ENCODE measurements around the gene ATP10A. TPM values are rescaled to one million over a fixed set of nuclear protein-coding genes. Genes with fewer than 3 reads are reported as not detected.

The ATP10A gene
- total RNA-seq, 1 donor from 2014 or later, result 6.8 TPM

DNA sequence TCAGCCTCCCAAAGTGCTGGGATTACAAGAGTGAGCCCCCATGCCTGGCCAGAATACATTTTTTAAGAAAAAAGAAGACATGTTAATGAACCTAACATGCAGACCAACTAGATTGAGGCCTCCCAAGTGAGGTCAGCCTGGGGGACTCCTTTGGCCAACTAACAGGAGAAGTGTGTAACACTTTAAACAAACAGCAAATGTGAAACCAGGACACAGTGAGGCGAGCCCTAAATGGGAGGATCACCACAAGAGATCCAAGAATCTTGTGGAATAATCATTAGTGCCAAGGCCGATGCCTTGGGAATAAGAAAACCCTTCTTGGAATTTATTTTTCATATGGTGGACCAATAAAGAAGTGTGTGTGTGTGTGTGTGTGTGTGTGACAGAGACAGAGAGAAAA, 73.9 kb downstream of the ATP10A start:
- H3K4me3 Mint-ChIP-seq, result no peak overlapping the region
- H3K4me1 Mint-ChIP-seq, result peaks cover 39% of the 10 kb centered on the region
- TF ChIP-seq, protein P1, sequence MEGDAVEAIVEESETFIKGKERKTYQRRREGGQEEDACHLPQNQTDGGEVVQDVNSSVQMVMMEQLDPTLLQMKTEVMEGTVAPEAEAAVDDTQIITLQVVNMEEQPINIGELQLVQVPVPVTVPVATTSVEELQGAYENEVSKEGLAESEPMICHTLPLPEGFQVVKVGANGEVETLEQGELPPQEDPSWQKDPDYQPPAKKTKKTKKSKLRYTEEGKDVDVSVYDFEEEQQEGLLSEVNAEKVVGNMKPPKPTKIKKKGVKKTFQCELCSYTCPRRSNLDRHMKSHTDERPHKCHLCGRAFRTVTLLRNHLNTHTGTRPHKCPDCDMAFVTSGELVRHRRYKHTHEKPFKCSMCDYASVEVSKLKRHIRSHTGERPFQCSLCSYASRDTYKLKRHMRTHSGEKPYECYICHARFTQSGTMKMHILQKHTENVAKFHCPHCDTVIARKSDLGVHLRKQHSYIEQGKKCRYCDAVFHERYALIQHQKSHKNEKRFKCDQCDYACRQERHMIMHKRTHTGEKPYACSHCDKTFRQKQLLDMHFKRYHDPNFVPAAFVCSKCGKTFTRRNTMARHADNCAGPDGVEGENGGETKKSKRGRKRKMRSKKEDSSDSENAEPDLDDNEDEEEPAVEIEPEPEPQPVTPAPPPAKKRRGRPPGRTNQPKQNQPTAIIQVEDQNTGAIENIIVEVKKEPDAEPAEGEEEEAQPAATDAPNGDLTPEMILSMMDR (conservative IDR thresholded peaks at IDR 0.05), result no peak
- no peaks in the 10 kb centered on the region for H3K27me3 Mint-ChIP-seq (ENCODE audit: low read depth)
- H3K27ac Mint-ChIP-seq (ENCODE audit: unreplicated experiment), result no peak overlapping the region
- no peak for DNase-seq (ENCODE audit: low read depth, low spot score)
- H3K9me3 Mint-ChIP-seq, result no peaks in the 10 kb centered on the region
- no peaks in the 10 kb centered on the region for H3K36me3 Mint-ChIP-seq (ENCODE audit: low read depth)

DNA sequence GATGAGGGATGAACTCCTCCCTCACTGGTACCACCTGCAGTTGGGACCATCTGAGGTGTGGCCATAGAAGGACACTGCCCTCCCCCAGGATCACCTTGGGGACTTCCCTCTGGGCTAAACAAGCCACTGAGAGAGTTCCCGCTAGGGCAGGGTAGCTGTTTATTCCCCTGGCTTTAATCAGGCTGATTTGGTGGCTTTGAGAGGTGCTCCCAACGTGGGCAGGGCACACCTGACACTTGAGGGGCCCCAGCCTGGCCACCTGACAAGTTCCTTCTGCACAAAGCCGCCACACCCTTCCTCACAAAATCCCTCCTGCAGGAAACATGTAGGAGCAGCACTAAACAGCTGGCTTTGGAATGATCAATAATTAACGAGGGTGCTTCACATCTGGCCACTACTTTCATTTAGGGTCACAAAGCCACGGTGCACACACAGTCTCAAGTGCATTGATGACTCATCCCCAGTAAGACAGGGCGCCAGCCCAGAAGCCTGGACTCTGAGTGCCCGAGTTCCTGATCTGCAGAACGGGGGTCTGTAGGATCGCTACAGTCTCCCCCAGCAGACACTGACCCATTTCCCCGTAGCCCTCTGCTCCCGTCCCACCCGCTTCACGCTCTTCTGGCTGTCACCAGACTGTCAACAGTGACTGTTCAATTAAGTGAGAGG, 75.1 kb downstream of the ATP10A start:
- TF ChIP-seq, protein P1 (conservative IDR thresholded peaks at IDR 0.05), result no peak

DNA sequence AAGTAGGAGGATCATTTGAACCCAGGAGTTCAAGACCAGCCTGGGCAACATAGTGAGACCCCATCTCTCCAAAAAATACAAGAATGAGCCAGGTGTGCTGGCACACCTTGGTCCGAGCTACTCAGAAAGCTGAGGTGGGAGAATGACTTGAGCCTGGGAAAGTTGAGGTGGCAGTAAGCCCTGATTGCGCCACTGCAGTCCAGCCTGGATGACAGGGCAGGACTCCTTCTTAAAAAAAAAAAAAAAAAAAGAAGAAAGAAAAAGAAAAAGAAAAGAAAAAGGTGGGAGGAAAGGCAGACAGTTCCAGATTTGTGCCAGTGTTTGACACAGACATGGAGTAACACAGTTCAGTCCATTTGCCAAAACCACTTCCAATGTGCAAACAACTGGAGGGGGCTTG, 75.7 kb downstream of the ATP10A start:
- Mint-ChIP-seq H3K4me3 (no peak overlapping the region), H3K27ac (ENCODE audit: unreplicated experiment) (no peak overlapping the region), H3K4me1 (peaks cover 42% of the 10 kb centered on the region), H3K36me3 (ENCODE audit: low read depth) (no peaks in the 10 kb centered on the region), H3K9me3 (no peaks in the 10 kb centered on the region), H3K27me3 (ENCODE audit: low read depth) (no peaks in the 10 kb centered on the region)
- no peak for DNase-seq (ENCODE audit: low read depth, low spot score)
- TF ChIP-seq, protein P1 (conservative IDR thresholded peaks at IDR 0.05), result no peak

More for the DNA sequence above, 75.1 kb downstream of the ATP10A start:
- Mint-ChIP-seq H3K4me3 (no peak overlapping the region), H3K9me3 (no peaks in the 10 kb centered on the region), H3K27me3 (ENCODE audit: low read depth) (no peaks in the 10 kb centered on the region), H3K36me3 (ENCODE audit: low read depth) (no peaks in the 10 kb centered on the region), H3K4me1 (peaks cover 42% of the 10 kb centered on the region), H3K27ac (ENCODE audit: unreplicated experiment) (no peak overlapping the region)
- no peak for DNase-seq (ENCODE audit: low read depth, low spot score)

DNA sequence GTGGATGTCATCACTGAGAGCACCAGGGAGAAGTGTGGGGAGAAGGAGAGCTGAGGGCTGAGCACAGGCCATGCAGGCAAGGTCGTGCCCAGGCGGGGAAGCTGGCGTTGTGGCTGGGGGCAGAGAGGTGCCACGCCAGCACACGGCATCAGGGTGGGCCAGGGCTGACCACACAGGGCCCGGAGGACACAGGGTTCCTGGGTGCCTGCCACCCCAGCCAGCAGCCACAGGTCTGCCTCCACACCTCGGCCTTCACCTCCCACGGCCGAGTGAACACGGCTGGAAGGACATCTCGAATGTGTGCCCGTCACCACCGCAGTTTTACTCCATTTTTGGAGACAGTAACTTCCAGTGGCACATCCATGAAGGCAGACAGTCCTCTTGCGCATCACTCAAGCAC, 77.1 kb downstream of the ATP10A start:
- no peaks in the 10 kb centered on the region for H3K27me3 Mint-ChIP-seq (ENCODE audit: low read depth)
- no peak overlapping the region for H3K27ac Mint-ChIP-seq (ENCODE audit: unreplicated experiment)
- no peaks in the 10 kb centered on the region for H3K9me3 Mint-ChIP-seq
- TF ChIP-seq, protein P1 (conservative IDR thresholded peaks at IDR 0.05), result no peak
- H3K36me3 Mint-ChIP-seq (ENCODE audit: low read depth), result no peaks in the 10 kb centered on the region
- H3K4me1 Mint-ChIP-seq, result peaks cover 33% of the 10 kb centered on the region
- no peak for DNase-seq (ENCODE audit: low read depth, low spot score)
- no peak overlapping the region for H3K4me3 Mint-ChIP-seq

DNA sequence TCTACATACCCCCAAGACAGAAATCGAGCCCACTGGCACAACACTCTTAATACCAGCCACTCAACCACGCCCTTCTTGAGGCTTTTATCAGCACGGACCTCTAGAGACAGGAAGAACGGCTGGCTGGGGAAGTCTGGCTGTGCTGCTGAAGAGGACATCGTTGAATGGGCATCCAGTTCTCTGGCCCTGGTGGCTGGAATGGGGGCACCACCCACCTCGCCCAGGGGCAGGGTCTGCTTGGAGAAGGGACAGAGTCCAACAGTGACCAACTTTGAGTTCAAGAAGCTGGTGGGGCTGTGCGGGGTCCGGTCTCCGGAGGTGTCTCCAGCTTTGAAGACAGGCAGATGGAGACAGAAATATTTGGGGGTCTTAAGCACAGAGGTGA, 77.5 kb downstream of the ATP10A start:
- Mint-ChIP-seq H3K36me3 (ENCODE audit: low read depth) (no peaks in the 10 kb centered on the region), H3K4me3 (no peak overlapping the region), H3K27me3 (ENCODE audit: low read depth) (no peaks in the 10 kb centered on the region), H3K9me3 (no peaks in the 10 kb centered on the region), H3K27ac (ENCODE audit: unreplicated experiment) (no peak overlapping the region), H3K4me1 (peaks cover 29% of the 10 kb centered on the region)
- DNase-seq (ENCODE audit: low read depth, low spot score), result no peak
- TF ChIP-seq, protein P1 (conservative IDR thresholded peaks at IDR 0.05), result no peak

Data from neural crest cell (in vitro differentiated cells).